Measurements from ENCODE around the gene DGKD. TPM values are rescaled to one million over a fixed set of nuclear protein-coding genes. Genes with fewer than 3 reads are reported as not detected.

The DGKD gene
- total RNA-seq, 1 donor from 2014 or later, result 17.7 TPM

GRCh38 chr2:233492751-233493150, 138.5 kb downstream of the DGKD start:
- Mint-ChIP-seq H3K36me3 (ENCODE audit: low read depth, unreplicated experiment) (peaks cover 5% of the 10 kb centered on the region), H3K9me3 (ENCODE audit: unreplicated experiment) (no peaks in the 10 kb centered on the region), H3K27me3 (ENCODE audit: low read depth, unreplicated experiment) (no peaks in the 10 kb centered on the region), H3K4me1 (ENCODE audit: low read depth, unreplicated experiment) (peaks cover 14% of the 10 kb centered on the region), H3K4me3 (ENCODE audit: unreplicated experiment) (no peak overlapping the region), H3K27ac (ENCODE audit: unreplicated experiment) (no peak overlapping the region)
- no peak for FAIRE-seq
- no peaks in the 10 kb centered on the region for H3K9me3 ChIP-seq (ENCODE audit: insufficient read depth, low read depth, low read length)
- peaks cover 15% of the 10 kb centered on the region for H3K4me1 ChIP-seq (ENCODE audit: insufficient read depth, low read length)
- no peaks in the 10 kb centered on the region for H3K27me3 ChIP-seq (ENCODE audit: insufficient read depth, low read length)
- H4K20me1 ChIP-seq (ENCODE audit: insufficient read depth, low read length), result no peaks in the 10 kb centered on the region
- no peaks in the 10 kb centered on the region for H3K79me2 ChIP-seq (ENCODE audit: insufficient read depth, low read length)
- no peak for DNase-seq (ENCODE audit: low read depth)
- TF ChIP-seq EZH2 (IDR thresholded peaks at IDR 0.05; ENCODE audit: insufficient read depth, low read length), result no peak
- no peak for TF ChIP-seq CTCF (IDR thresholded peaks at IDR 0.05; ENCODE audit: insufficient read depth, low read depth, low read length)
- H3K4me3 ChIP-seq (ENCODE audit: insufficient read depth, low read depth, low read length), result no peak overlapping the region
- no peak overlapping the region for H3K4me2 ChIP-seq (ENCODE audit: low read length)
- no peak overlapping the region for H3K27ac ChIP-seq (ENCODE audit: low read depth, low read length)
- H3K9ac ChIP-seq (ENCODE audit: low read length), result no peak overlapping the region
- H3K36me3 ChIP-seq (ENCODE audit: insufficient read depth, low read length), result peaks cover 9% of the 10 kb centered on the region
- H2AFZ ChIP-seq (ENCODE audit: low read depth, low read length), result no peak overlapping the region

- Histone ChIP-seq H3K36me3 (ENCODE audit: insufficient read depth, low read length) (peaks cover 9% of the 10 kb centered on the region), H3K79me2 (ENCODE audit: insufficient read depth, low read length) (no peaks in the 10 kb centered on the region), H3K4me1 (ENCODE audit: insufficient read depth, low read length) (peaks cover 4% of the 10 kb centered on the region), H3K27ac (ENCODE audit: low read depth, low read length) (no peak overlapping the region), H4K20me1 (ENCODE audit: insufficient read depth, low read length) (no peaks in the 10 kb centered on the region), H3K4me3 (ENCODE audit: insufficient read depth, low read depth, low read length) (no peak overlapping the region), H3K9me3 (ENCODE audit: insufficient read depth, low read depth, low read length) (no peaks in the 10 kb centered on the region), H2AFZ (ENCODE audit: low read depth, low read length) (no peak overlapping the region), H3K4me2 (ENCODE audit: low read length) (no peak overlapping the region), H3K9ac (ENCODE audit: low read length) (no peak overlapping the region), H3K27me3 (ENCODE audit: insufficient read depth, low read length) (no peaks in the 10 kb centered on the region)
- TF ChIP-seq CTCF (IDR thresholded peaks at IDR 0.05; ENCODE audit: insufficient read depth, low read depth, low read length) (no peak), EZH2 (IDR thresholded peaks at IDR 0.05; ENCODE audit: insufficient read depth, low read length) (no peak)
- Mint-ChIP-seq H3K27ac (ENCODE audit: unreplicated experiment) (no peak overlapping the region), H3K36me3 (ENCODE audit: low read depth, unreplicated experiment) (peaks cover 3% of the 10 kb centered on the region), H3K4me1 (ENCODE audit: low read depth, unreplicated experiment) (peaks cover 7% of the 10 kb centered on the region), H3K27me3 (ENCODE audit: low read depth, unreplicated experiment) (no peaks in the 10 kb centered on the region), H3K4me3 (ENCODE audit: unreplicated experiment) (no peak overlapping the region), H3K9me3 (ENCODE audit: unreplicated experiment) (no peaks in the 10 kb centered on the region)
- DNase-seq (ENCODE audit: low read depth), result no peak
- no peak for FAIRE-seq
Observed at GRCh38 chr2:233495503-233496496, 141.5 kb downstream of the DGKD start.

- Mint-ChIP-seq H3K36me3 (ENCODE audit: low read depth, unreplicated experiment) (peaks cover 11% of the 10 kb centered on the region), H3K9me3 (ENCODE audit: unreplicated experiment) (peaks cover 11% of the 10 kb centered on the region), H3K27ac (ENCODE audit: unreplicated experiment) (no peak overlapping the region), H3K27me3 (ENCODE audit: low read depth, unreplicated experiment) (no peaks in the 10 kb centered on the region), H3K4me1 (ENCODE audit: low read depth, unreplicated experiment) (peaks cover 15% of the 10 kb centered on the region), H3K4me3 (ENCODE audit: unreplicated experiment) (no peak overlapping the region)
- H3K27me3 ChIP-seq (ENCODE audit: insufficient read depth, low read length), result no peaks in the 10 kb centered on the region
- FAIRE-seq (no peak), DNase-seq (ENCODE audit: low read depth) (no peak)
- no peak overlapping the region for H3K4me3 ChIP-seq (ENCODE audit: insufficient read depth, low read depth, low read length)
- peaks cover 13% of the 10 kb centered on the region for H3K4me1 ChIP-seq (ENCODE audit: insufficient read depth, low read length)
- no peak overlapping the region for H3K27ac ChIP-seq (ENCODE audit: low read depth, low read length)
- H3K4me2 ChIP-seq (ENCODE audit: low read length), result no peak overlapping the region
- H3K79me2 ChIP-seq (ENCODE audit: insufficient read depth, low read length), result no peaks in the 10 kb centered on the region
- no peak overlapping the region for H3K9ac ChIP-seq (ENCODE audit: low read length)
- peaks cover 9% of the 10 kb centered on the region for H3K36me3 ChIP-seq (ENCODE audit: insufficient read depth, low read length)
- H2AFZ ChIP-seq (ENCODE audit: low read depth, low read length), result no peak overlapping the region
- TF ChIP-seq EZH2 (IDR thresholded peaks at IDR 0.05; ENCODE audit: insufficient read depth, low read length) (no peak), CTCF (IDR thresholded peaks at IDR 0.05; ENCODE audit: insufficient read depth, low read depth, low read length) (no peak)
- H4K20me1 ChIP-seq (ENCODE audit: insufficient read depth, low read length), result no peaks in the 10 kb centered on the region
- H3K9me3 ChIP-seq (ENCODE audit: insufficient read depth, low read depth, low read length), result no peaks in the 10 kb centered on the region
Observed at GRCh38 chr2:233497692-233498091, 143.4 kb downstream of the DGKD start.
